Neuron (in vitro differentiated cells): ENCODE data around the gene COL5A1.

ENCODE experiments used
- H2AFZ ChIP-seq: one replicate; pipeline ENCODE4 v1.6.1; 2013; ENCODE audit warnings: low read depth, mild to moderate bottlenecking, inconsistent platforms, low read length, moderate library complexity
- H3K27me3 ChIP-seq: one replicate; pipeline ENCODE4 v1.6.1; 2013; ENCODE audit warnings: low read length; ENCODE audit not compliant: insufficient read depth
- H3K36me3 ChIP-seq: one replicate; pipeline ENCODE4 v1.6.1; 2013; ENCODE audit warnings: low read length; ENCODE audit not compliant: insufficient read depth
- H3K4me1 ChIP-seq: one replicate; pipeline ENCODE4 v1.6.1; 2013; ENCODE audit warnings: low read length; ENCODE audit not compliant: insufficient read depth
- H3K4me3 ChIP-seq: 2 replicates; pipeline ENCODE4 v1.5.1; 2013; ENCODE audit warnings: mild to moderate bottlenecking, low read length, moderate library complexity
- H3K9me3 ChIP-seq: one replicate; pipeline ENCODE4 v1.6.1; 2013; ENCODE audit warnings: low read length

The COL5A1 gene

GRCh38 chr9:134633362-134634142 is 8.1 kb upstream of the COL5A1 start:
- Histone ChIP-seq H3K4me3 (no peak overlapping the region), H2AFZ (no peak overlapping the region), H3K9me3 (no peaks in the 10 kb centered on the region), H3K27me3 (peaks cover 15% of the 10 kb centered on the region), H3K36me3 (no peaks in the 10 kb centered on the region), H3K4me1 (no peaks in the 10 kb centered on the region)

- H2AFZ ChIP-seq: no peak overlapping the region
- H3K9me3 ChIP-seq: no peaks in the 10 kb centered on the region
- H3K27me3 ChIP-seq: peaks cover 15% of the 10 kb centered on the region
- H3K36me3 ChIP-seq: no peaks in the 10 kb centered on the region
- H3K4me3 ChIP-seq: no peak overlapping the region
- no peaks in the 10 kb centered on the region for H3K4me1 ChIP-seq
Measured at GRCh38 chr9:134634176-134634575, 7.4 kb upstream of the COL5A1 start.

GRCh38 chr9:134634667-134635230 is 6.9 kb upstream of the COL5A1 start:
- H3K4me1 ChIP-seq: no peaks in the 10 kb centered on the region
- H3K27me3 ChIP-seq: peaks cover 21% of the 10 kb centered on the region
- no peak overlapping the region for H3K4me3 ChIP-seq
- H3K9me3 ChIP-seq: no peaks in the 10 kb centered on the region
- H2AFZ ChIP-seq: no peak overlapping the region
- H3K36me3 ChIP-seq: no peaks in the 10 kb centered on the region

- Histone ChIP-seq H3K9me3 (no peaks in the 10 kb centered on the region), H3K36me3 (no peaks in the 10 kb centered on the region), H3K27me3 (peaks cover 29% of the 10 kb centered on the region), H3K4me3 (no peak overlapping the region), H3K4me1 (no peaks in the 10 kb centered on the region), H2AFZ (no peak overlapping the region)
Measured at GRCh38 chr9:134635351-134636148, 6.1 kb upstream of the COL5A1 start.

GRCh38 chr9:134636149-134636507 is 5.5 kb upstream of the COL5A1 start:
- Histone ChIP-seq H3K36me3 (no peaks in the 10 kb centered on the region), H3K4me1 (no peaks in the 10 kb centered on the region), H3K9me3 (no peaks in the 10 kb centered on the region), H3K27me3 (peaks cover 35% of the 10 kb centered on the region), H3K4me3 (no peak overlapping the region), H2AFZ (no peak overlapping the region)

GRCh38 chr9:134637241-134637640 is 4.4 kb upstream of the COL5A1 start:
- Histone ChIP-seq H3K36me3 (no peaks in the 10 kb centered on the region), H3K9me3 (no peaks in the 10 kb centered on the region), H3K4me1 (no peaks in the 10 kb centered on the region), H2AFZ (no peak overlapping the region), H3K4me3 (no peak overlapping the region), H3K27me3 (peaks cover 42% of the 10 kb centered on the region)

- peaks cover 48% of the 10 kb centered on the region for H3K27me3 ChIP-seq
- H3K36me3 ChIP-seq: no peaks in the 10 kb centered on the region
- no peak overlapping the region for H2AFZ ChIP-seq
- no peaks in the 10 kb centered on the region for H3K4me1 ChIP-seq
- no peaks in the 10 kb centered on the region for H3K9me3 ChIP-seq
- no peak overlapping the region for H3K4me3 ChIP-seq
Measured at GRCh38 chr9:134637696-134638501, 3.7 kb upstream of the COL5A1 start.

- no peaks in the 10 kb centered on the region for H3K36me3 ChIP-seq
- peaks cover 55% of the 10 kb centered on the region for H3K27me3 ChIP-seq
- no peak overlapping the region for H2AFZ ChIP-seq
- no peak overlapping the region for H3K4me3 ChIP-seq
- H3K4me1 ChIP-seq: no peaks in the 10 kb centered on the region
- H3K9me3 ChIP-seq: no peaks in the 10 kb centered on the region
Measured at GRCh38 chr9:134638502-134639090, 3.0 kb upstream of the COL5A1 start.

- Histone ChIP-seq H3K4me1 (no peaks in the 10 kb centered on the region), H3K9me3 (no peaks in the 10 kb centered on the region), H3K4me3 (no peak overlapping the region), H3K27me3 (peaks cover 63% of the 10 kb centered on the region), H2AFZ (no peak overlapping the region), H3K36me3 (no peaks in the 10 kb centered on the region)
Measured at GRCh38 chr9:134639994-134640393, 1.6 kb upstream of the COL5A1 start.

- peaks cover 70% of the 10 kb centered on the region for H3K27me3 ChIP-seq
- H3K9me3 ChIP-seq: no peaks in the 10 kb centered on the region
- H3K4me1 ChIP-seq: no peaks in the 10 kb centered on the region
Measured at GRCh38 chr9:134640506-134641172, 964 bp upstream of the COL5A1 start.

GRCh38 chr9:134641990-134642384 is 384 bp downstream of the COL5A1 start:
- Histone ChIP-seq H3K4me1 (no peaks in the 10 kb centered on the region), H3K9me3 (no peaks in the 10 kb centered on the region), H3K4me3 (peak overlapping the region; percentile 16), H3K27me3 (peaks cover 81% of the 10 kb centered on the region), H3K36me3 (no peaks in the 10 kb centered on the region), H2AFZ (no peak overlapping the region)

More at GRCh38 chr9:134640506-134641172, 964 bp upstream of the COL5A1 start:
- H3K4me3 ChIP-seq: no peak overlapping the region
- no peaks in the 10 kb centered on the region for H3K36me3 ChIP-seq
- no peak overlapping the region for H2AFZ ChIP-seq
